Osteocyte (in vitro differentiated cells): ENCODE results near the gene PGF. TPM values are rescaled to one million over a fixed set of nuclear protein-coding genes. Genes with fewer than 3 reads are reported as not detected.

Experiments
- DNase-seq: peaks from one replicate; pipeline ENCODE4 v3.0.0; 2021; ENCODE audit warnings: mixed read lengths; ENCODE audit not compliant: unreplicated experiment; ENCODE audit errors: extremely low spot score
- H3K27ac Mint-ChIP-seq: one replicate; pipeline ENCODE4 v1.8.0; 2021; ENCODE audit warnings: mild to moderate bottlenecking, mixed read lengths; ENCODE audit not compliant: unreplicated experiment
- H3K27me3 Mint-ChIP-seq: one replicate; pipeline ENCODE4 v1.8.0; 2021; ENCODE audit warnings: mixed read lengths; ENCODE audit not compliant: unreplicated experiment
- H3K36me3 Mint-ChIP-seq: one replicate; pipeline ENCODE4 v1.8.0; 2021; ENCODE audit warnings: mixed read lengths; ENCODE audit not compliant: unreplicated experiment
- H3K4me1 Mint-ChIP-seq: one replicate; pipeline ENCODE4 v1.8.0; 2021; ENCODE audit warnings: mixed read lengths; ENCODE audit not compliant: unreplicated experiment
- H3K4me3 Mint-ChIP-seq: one replicate; pipeline ENCODE4 v1.8.0; 2021; ENCODE audit warnings: mild to moderate bottlenecking, moderate library complexity, mixed read lengths; ENCODE audit not compliant: unreplicated experiment
- H3K9me3 Mint-ChIP-seq: one replicate; pipeline ENCODE4 v1.8.0; 2021; ENCODE audit warnings: mixed read lengths; ENCODE audit not compliant: unreplicated experiment
- total RNA-seq: library from RNA; stranded (reverse); gene quantifications from 2 replicates; pipeline ENCODE4 v1.2.1, GENCODE V29; 2021
- TF ChIP-seq, protein P1 (sequence below): fragments of 200-600 bp; sonication (generic); IDR thresholded peaks from 2 replicates; pipeline ENCODE4 v1.5.0; 2021; ENCODE audit warnings: antibody characterized with exemption, mild to moderate bottlenecking, moderate library complexity

Gene PGF
- total RNA-seq, 1 donor from 2014 or later, result 3.9 TPM

GRCh38 chr14:74929242-74929641 is 26.2 kb downstream of the PGF start:
- DNase-seq, result no peak
- Mint-ChIP-seq H3K27me3 (peaks cover 39% of the 10 kb centered on the region), H3K4me3 (no peak overlapping the region), H3K27ac (no peak overlapping the region), H3K4me1 (peaks cover 10% of the 10 kb centered on the region), H3K9me3 (no peaks in the 10 kb centered on the region), H3K36me3 (no peaks in the 10 kb centered on the region)
- TF ChIP-seq, protein P1, sequence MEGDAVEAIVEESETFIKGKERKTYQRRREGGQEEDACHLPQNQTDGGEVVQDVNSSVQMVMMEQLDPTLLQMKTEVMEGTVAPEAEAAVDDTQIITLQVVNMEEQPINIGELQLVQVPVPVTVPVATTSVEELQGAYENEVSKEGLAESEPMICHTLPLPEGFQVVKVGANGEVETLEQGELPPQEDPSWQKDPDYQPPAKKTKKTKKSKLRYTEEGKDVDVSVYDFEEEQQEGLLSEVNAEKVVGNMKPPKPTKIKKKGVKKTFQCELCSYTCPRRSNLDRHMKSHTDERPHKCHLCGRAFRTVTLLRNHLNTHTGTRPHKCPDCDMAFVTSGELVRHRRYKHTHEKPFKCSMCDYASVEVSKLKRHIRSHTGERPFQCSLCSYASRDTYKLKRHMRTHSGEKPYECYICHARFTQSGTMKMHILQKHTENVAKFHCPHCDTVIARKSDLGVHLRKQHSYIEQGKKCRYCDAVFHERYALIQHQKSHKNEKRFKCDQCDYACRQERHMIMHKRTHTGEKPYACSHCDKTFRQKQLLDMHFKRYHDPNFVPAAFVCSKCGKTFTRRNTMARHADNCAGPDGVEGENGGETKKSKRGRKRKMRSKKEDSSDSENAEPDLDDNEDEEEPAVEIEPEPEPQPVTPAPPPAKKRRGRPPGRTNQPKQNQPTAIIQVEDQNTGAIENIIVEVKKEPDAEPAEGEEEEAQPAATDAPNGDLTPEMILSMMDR, result no peak

DNA sequence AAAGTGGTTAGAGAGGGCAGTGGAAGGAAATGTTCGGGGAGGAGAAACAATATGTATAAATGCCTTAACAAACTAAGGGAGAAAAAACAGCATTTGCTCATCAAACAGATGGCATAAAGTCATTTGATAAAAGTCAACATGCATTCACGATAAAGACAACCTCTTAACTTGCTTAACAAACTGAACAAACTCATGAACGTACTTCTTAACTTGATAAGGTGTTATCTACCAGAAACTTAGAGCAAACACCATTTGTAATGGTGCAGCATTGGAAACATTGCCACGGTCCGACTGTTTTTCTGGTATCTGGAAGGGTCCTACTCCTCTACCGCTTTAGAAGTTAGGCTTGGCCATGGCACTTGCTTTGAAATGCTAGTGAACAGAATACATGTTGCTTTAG is 28.2 kb downstream of the PGF start:
- no peaks in the 10 kb centered on the region for H3K9me3 Mint-ChIP-seq
- peaks cover 3% of the 10 kb centered on the region for H3K4me1 Mint-ChIP-seq
- no peaks in the 10 kb centered on the region for H3K36me3 Mint-ChIP-seq
- H3K27ac Mint-ChIP-seq, result no peak overlapping the region
- H3K27me3 Mint-ChIP-seq, result peaks cover 29% of the 10 kb centered on the region
- no peak for DNase-seq
- H3K4me3 Mint-ChIP-seq, result no peak overlapping the region
- TF ChIP-seq, protein P1, result no peak

- Mint-ChIP-seq H3K27me3 (peaks cover 24% of the 10 kb centered on the region), H3K9me3 (no peaks in the 10 kb centered on the region), H3K36me3 (no peaks in the 10 kb centered on the region), H3K4me1 (no peaks in the 10 kb centered on the region), H3K4me3 (no peak overlapping the region), H3K27ac (no peak overlapping the region)
- TF ChIP-seq, protein P1, result no peak
- no peak for DNase-seq
These were observed 31.3 kb downstream of the PGF start for GRCh38 chr14:74924061-74924460.

DNA sequence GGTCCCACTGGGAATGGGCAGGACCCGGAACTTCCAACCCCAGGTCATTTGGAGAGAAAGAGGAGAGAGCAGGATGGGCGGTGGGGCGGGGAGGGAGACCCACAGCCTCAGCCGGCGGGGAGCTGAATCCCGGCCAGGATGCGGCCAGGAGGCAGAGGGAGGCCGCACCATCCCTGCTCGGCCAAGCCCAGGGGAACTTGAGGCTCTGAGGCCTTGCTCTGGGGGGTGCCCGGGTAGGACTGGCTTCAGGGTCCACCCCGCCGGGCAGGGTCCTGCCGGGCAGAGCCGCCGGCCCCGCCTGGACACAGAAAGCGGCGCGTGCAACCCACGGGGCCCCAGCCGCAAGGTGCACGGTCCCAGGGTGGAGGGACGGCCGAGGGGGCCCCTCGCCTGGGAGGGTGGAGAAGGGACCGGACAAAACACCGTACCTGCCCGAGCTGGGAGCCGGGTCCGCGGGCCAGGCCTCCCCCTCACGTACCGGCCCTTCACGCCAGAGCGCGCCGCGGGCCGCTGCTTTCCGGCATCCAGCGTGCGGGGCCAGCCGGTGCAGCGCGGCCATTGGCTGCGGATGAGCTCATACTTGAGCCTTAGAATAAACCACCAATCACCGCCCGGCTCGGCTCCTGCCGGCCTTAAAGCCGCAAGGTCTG is 32.5 kb downstream of the PGF start, which contains the start of gene RPS6KL1:
RPS6KL1 (minus strand) TSS at position 509 of the 650 bp plus-strand sequence. CDS start 1,719 bp downstream, outside the sequence.
- no peaks in the 10 kb centered on the region for H3K9me3 Mint-ChIP-seq
- DNase-seq, result no peak
- TF ChIP-seq, protein P1, result no peak
- H3K27ac Mint-ChIP-seq, result no peak within 1 kb of the TSS
- H3K4me1 Mint-ChIP-seq, result no peaks in the 10 kb centered on the region
- no peaks in the 10 kb centered on the region for H3K36me3 Mint-ChIP-seq
- H3K4me3 Mint-ChIP-seq, result peak within 1 kb of the TSS; percentile 48
- H3K27me3 Mint-ChIP-seq, result peaks cover 20% of the 10 kb centered on the region

GRCh38 chr14:74921987-74922751 is 33.2 kb downstream of the PGF start:
- Mint-ChIP-seq H3K27ac (no peak overlapping the region), H3K36me3 (no peaks in the 10 kb centered on the region), H3K9me3 (no peaks in the 10 kb centered on the region), H3K4me1 (peaks cover 4% of the 10 kb centered on the region), H3K27me3 (peaks cover 13% of the 10 kb centered on the region), H3K4me3 (peak overlapping the region; percentile 48)
- TF ChIP-seq, protein P1, result no peak
- no peak for DNase-seq
